Transverse colon (tissue), 3 donors: ENCODE measurements around the gene TBC1D19.

ENCODE experiments used
- EP300 ChIP-seq: sonication (generic); formaldehyde crosslinking; IDR thresholded peaks from one replicate; pipeline ENCODE4 v1.6.1; 2017; ENCODE audit warnings: antibody characterized with exemption, low read depth
- POLR2A ChIP-seq: fragments of 450-650 bp; IDR thresholded peaks from one replicate; pipeline ENCODE4 v1.6.1; 2016; ENCODE audit warnings: antibody characterized with exemption, mild to moderate bottlenecking, moderate library complexity
- TF ChIP-seq, protein P1 (sequence below), 5 experiments: fragments of 200-600 bp in 3 of 5; fragments of 450-650 bp in 2 of 5; sonication (generic) in 3 of 5; IDR thresholded peaks; 1 replicate in 2 of 5; 2 replicates in 3 of 5; pipeline ENCODE4 v1.5.1; 2016 to 2017; ENCODE audit warnings: antibody characterized with exemption in 5 of 5, inconsistent platforms in 3 of 5, mild to moderate bottlenecking in 2 of 5, moderate library complexity in 1 of 5

DNA sequence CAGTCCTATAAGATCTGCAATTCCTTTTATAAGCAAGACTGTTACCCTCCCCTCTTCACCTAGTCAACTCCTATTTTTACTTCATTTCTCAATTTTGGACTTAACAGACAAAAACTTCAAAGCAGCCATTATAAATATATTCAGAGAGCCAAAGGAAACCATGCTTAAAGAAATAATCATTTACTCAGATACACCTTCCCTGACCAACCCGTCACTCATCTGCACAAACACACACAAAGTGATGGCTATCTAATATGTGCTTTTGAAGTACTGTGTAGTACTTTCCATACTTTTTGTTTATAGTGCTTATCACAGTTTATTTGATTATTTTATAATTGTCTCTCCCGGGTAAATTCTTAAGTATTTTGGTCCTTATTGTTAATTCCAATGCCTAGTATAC, 117.2 kb downstream of the TBC1D19 start:
- TF ChIP-seq, protein P1, sequence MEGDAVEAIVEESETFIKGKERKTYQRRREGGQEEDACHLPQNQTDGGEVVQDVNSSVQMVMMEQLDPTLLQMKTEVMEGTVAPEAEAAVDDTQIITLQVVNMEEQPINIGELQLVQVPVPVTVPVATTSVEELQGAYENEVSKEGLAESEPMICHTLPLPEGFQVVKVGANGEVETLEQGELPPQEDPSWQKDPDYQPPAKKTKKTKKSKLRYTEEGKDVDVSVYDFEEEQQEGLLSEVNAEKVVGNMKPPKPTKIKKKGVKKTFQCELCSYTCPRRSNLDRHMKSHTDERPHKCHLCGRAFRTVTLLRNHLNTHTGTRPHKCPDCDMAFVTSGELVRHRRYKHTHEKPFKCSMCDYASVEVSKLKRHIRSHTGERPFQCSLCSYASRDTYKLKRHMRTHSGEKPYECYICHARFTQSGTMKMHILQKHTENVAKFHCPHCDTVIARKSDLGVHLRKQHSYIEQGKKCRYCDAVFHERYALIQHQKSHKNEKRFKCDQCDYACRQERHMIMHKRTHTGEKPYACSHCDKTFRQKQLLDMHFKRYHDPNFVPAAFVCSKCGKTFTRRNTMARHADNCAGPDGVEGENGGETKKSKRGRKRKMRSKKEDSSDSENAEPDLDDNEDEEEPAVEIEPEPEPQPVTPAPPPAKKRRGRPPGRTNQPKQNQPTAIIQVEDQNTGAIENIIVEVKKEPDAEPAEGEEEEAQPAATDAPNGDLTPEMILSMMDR (IDR thresholded peaks at IDR 0.05) = no peak
- TF ChIP-seq EP300 = no peak
- TF ChIP-seq POLR2A = no peak
